22Rv1 (cell line): ENCODE results near the gene KAZN.

Experiments used
- H3K27ac ChIP-seq: fragments of 450-650 bp; 2 replicates; pipeline ENCODE4 v1.5.1; 2017
- CTCF ChIP-seq: fragments of 450-650 bp; IDR thresholded peaks from 2 replicates; pipeline ENCODE4 v1.5.1; 2017; ENCODE audit warnings: mild to moderate bottlenecking
- ZFX ChIP-seq: fragments of 450-650 bp; IDR thresholded peaks from 2 replicates; pipeline ENCODE4 v1.6.1; 2017; ENCODE audit warnings: antibody characterized with exemption, borderline replicate concordance

The KAZN gene

DNA sequence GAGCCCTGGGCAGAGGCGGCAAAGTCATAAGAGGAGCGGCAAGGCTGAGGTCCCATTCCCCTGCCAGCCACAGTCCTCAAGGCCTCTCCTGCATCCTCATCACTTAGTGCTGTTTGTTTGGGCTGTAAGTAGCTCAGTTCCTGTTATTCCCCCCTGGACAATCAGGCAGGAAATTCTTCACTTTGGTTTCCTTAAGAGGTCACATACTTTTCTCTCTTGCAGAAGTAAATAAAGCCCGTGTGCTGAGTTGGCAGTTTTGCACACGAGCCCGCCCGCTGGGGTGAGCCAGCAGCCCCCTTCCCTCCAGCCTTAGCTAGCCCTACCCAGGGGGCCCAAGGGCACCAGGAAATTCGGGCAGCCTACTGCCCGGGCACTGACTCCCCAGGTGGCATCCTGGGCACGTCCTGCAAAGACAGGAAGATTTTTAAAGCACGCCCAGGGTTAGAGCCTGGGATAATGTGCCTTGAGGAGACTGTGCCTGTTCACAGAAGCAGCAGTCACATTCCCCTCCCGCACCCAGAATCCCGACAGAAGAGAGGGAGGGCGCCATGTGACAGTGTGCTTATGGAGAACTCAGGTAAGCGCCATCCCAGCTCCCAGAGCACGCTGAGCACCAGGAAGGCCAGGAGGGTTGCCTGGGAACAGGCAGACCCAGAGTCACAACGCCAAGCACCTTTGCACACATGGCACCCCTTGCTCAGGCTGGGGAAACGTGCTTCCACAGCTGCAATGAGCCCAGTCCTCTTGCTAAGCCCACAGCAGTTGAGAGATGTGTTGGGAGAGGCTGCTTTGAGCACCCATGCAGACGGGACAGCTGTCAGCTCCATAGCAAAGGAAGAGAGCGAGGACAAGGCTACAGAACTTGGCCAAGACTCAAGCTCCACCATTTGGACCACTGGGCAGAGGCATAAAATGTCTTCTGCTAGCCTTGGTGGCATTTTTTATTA lies 410.6 kb downstream of the KAZN start:
- no peak overlapping the region for H3K27ac ChIP-seq
- TF ChIP-seq ZFX = no peak
- TF ChIP-seq CTCF = no peak

GRCh38 chr1:15011160-15011559 lies 412.7 kb downstream of the KAZN start:
- no peak overlapping the region for H3K27ac ChIP-seq
- no peak for TF ChIP-seq ZFX
- TF ChIP-seq CTCF = no peak

DNA sequence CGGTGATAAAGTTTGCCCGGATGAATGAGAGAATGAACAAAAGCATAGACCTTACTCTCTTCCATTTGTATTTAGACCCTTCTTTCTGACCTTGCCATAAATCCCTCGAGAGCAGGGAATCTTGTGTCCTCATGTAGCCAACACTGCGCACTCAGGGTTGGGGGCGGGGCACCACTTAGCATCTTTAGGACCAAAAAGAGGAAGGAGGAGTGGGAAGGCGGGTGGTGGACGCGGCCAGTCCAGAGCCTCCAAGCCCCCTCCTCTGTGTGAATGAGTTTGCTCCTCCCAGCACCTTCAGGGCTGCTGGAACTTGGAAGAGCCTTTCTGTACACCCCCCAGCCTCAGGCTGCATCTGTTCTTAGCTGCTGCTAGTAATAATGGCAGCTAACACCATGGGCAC lies 413.2 kb downstream of the KAZN start:
- TF ChIP-seq CTCF (no peak), ZFX (no peak)
- H3K27ac ChIP-seq = no peak overlapping the region

DNA sequence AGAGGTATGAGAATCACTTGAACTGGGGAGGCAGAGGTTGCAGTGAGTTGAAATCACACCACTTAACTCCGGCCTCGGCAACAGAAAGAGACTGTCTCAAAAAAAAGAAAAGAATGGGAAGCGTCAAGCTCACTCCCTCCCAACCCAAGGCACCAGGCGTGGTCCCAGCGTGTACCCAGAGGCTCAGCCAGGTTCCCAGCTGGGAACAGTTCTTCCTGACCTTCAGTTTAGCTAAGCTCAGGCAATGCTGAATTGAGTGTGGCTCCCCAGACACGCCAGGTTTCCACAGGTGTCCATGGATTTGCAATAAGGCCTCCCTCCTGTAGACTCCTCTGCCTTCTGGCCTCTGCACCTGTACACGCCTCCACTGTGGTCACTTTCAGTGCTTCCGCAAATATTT lies 414.3 kb downstream of the KAZN start:
- no peak overlapping the region for H3K27ac ChIP-seq
- no peak for TF ChIP-seq CTCF
- TF ChIP-seq ZFX = no peak

DNA sequence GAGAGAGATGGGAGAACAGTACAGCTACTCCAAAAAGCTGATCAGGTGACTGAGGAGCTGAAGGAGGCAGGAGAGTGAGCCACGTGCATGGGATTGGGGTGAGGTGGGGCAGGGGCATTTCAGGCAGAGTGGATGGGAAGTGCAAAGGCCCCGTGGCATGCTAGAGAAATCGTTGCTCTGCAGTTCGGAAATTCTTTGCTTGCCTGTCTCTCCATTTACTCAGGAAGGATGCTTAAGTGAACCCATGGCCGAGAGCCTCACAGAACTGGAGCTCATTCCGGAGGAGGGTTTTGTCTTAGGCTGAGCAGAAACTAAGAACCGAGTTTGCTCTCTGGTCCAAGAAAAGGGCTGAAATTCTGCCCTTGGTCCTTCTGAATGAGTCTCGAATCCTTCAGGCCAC lies 415.3 kb downstream of the KAZN start:
- H3K27ac ChIP-seq = no peak overlapping the region
- TF ChIP-seq CTCF (no peak), ZFX (no peak)

DNA sequence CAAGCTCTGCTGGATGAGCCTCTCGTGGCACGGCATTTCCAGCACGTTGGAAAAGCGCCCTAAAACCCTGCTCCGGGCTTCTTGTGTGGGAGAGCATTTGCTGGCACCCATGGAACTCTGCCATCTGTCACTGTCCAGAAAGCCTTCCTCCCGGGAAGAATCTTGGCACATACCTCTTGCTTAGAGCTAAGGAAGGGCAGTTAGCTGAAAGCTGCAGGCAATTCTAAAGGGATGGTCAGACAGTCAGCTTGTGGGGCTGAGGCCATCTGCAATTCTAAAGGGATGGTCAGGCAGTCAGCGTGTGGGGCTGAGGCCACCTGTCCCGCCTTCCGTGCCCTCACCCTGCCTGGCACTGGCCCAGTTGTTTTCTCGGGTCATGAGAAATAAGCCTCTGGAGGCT lies 416.0 kb downstream of the KAZN start:
- no peak for TF ChIP-seq CTCF
- no peak for TF ChIP-seq ZFX
- no peak overlapping the region for H3K27ac ChIP-seq

DNA sequence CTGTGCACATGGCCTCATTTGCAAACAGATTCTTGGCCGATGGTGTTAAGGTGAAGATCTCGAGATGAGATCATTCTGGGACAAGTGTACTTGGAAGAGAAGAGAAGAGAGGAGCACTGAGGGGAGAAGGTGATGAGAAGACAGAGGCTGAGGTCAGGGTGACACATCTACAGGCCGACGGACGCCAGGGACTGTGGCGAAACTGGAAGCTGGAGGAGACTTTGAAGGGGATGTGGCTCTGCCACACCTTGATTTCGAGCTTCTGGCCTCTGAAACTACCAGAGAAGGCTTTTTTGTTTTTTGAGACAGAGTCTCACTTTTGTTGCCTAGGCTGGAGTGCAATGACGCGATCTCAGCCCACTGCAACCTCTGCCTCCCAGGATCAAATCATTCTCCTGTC lies 417.5 kb downstream of the KAZN start:
- TF ChIP-seq CTCF (no peak), ZFX (no peak)
- no peak overlapping the region for H3K27ac ChIP-seq
